ENCODE data around the gene CCL1. TPM values are rescaled to one million over a fixed set of nuclear protein-coding genes. Genes with fewer than 3 reads are reported as not detected.

CCL1 gene
- total and polyA plus RNA-seq, 2 experiments from 2014 or later: not detected

DNA sequence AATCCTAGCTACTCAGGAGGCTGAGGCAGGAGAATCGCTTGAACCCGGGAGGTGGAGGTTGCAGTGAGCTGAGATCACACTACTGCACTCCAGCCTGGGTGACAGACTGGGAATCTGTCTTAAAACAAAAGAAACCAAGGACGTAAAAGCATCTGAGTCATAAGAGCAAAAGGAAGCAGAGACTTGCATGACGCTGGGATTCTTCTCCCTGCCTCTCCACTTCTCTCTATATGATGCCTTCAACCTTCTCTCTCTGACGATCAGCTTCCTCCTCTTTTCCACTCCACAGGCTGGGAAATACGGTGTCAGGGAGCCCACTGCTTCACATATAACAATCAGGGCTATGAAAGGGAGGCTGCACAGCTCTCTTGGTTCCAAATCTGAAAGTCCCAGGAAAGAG, 43.2 kb upstream of the CCL1 start:
- Histone ChIP-seq H3K27me3 (peaks cover 17% of the 10 kb centered on the region), H3K36me3 (no peaks in the 10 kb centered on the region), H3K4me1 (ENCODE audit: low read depth) (no peaks in the 10 kb centered on the region), H3K9me3 (ENCODE audit: low read depth) (no peaks in the 10 kb centered on the region), H3K27ac (no peak overlapping the region), H3K4me3 (no peak overlapping the region)
- TF ChIP-seq, protein P1, sequence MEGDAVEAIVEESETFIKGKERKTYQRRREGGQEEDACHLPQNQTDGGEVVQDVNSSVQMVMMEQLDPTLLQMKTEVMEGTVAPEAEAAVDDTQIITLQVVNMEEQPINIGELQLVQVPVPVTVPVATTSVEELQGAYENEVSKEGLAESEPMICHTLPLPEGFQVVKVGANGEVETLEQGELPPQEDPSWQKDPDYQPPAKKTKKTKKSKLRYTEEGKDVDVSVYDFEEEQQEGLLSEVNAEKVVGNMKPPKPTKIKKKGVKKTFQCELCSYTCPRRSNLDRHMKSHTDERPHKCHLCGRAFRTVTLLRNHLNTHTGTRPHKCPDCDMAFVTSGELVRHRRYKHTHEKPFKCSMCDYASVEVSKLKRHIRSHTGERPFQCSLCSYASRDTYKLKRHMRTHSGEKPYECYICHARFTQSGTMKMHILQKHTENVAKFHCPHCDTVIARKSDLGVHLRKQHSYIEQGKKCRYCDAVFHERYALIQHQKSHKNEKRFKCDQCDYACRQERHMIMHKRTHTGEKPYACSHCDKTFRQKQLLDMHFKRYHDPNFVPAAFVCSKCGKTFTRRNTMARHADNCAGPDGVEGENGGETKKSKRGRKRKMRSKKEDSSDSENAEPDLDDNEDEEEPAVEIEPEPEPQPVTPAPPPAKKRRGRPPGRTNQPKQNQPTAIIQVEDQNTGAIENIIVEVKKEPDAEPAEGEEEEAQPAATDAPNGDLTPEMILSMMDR (IDR thresholded peaks at IDR 0.05; ENCODE audit: low read depth, low read length): no peak
- DNase-seq (ENCODE audit: low read depth in 1 of 2, low spot score in 1 of 2): no peak

DNA sequence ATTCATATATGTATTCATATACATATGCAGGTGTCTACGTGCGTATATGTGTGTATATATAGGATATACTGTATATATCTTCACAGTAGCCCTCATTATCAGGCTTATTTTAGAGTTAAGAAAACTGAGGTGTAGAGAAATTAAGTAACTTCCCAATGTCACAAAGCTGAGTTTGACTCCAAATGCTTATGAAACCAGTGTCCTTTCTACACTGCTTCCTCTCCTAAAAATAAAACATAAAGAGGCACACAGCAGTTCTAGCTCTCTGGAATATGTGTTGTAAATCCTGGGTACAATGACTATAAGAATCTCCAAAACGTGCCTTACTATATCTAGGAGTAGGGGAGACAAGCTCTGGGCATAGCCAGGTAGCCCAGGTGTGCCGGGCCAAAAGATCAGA, 40.0 kb upstream of the CCL1 start:
- TF ChIP-seq, protein P1 (IDR thresholded peaks at IDR 0.05; ENCODE audit: low read depth, low read length): no peak
- Histone ChIP-seq H3K4me1 (ENCODE audit: low read depth) (no peaks in the 10 kb centered on the region), H3K9me3 (ENCODE audit: low read depth) (no peaks in the 10 kb centered on the region), H3K36me3 (no peaks in the 10 kb centered on the region), H3K27me3 (no peaks in the 10 kb centered on the region), H3K27ac (no peak overlapping the region), H3K4me3 (no peak overlapping the region)
- no peak for DNase-seq (ENCODE audit: low read depth in 1 of 2, low spot score in 1 of 2)

DNA sequence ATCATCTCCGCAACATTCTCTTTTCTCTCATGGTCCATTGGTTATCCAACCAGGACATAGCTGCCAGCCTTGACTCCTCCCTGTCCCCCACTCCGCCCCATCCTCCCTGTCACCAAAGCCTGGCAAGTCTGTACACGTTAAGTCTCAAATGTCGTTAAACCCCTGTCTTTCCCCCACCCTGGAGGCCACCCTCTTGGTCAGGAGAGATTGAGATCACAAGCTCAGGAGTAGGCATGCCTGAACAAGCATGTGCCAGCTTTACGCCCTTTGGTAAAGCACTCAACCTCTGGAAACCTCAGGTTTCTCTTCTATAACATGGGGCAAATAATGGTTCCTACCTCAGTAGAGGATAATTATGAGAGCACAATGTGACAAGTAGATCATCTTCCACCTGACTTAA, 38.1 kb upstream of the CCL1 start:
- no peak for DNase-seq (ENCODE audit: low read depth in 1 of 2, low spot score in 1 of 2)
- no peaks in the 10 kb centered on the region for H3K9me3 ChIP-seq (ENCODE audit: low read depth)
- no peaks in the 10 kb centered on the region for H3K27me3 ChIP-seq

DNA sequence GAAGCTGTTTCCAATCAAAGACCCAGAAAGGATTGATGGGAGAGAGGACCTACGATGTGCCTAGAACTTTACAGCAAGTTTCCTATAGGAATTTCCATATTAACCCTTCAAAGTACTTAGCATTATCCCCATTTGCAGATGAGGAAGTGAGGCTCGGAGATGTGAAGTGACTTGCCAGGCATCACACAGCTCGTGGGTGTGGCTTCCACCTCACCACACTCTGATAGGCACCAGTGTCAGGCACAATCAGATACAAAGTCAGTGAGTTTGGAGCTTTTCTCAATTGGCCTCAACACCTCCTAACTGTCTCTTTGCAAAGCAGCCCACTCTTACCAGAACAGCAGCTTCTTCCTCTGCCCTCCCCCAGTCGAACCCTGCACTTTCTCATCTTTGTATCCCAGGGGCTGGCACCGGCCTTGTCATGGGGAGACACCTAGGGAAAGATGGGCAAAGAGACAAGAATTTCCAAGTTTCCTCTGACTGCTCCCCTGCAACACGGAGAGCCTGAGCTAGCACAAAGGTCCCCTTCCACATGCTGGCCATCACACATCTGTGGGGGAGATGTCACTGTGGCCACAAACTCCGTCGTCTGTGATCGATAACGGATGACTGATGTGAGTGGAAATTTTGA, 37.4 kb upstream of the CCL1 start:
- Histone ChIP-seq H3K4me1 (ENCODE audit: low read depth) (no peaks in the 10 kb centered on the region), H3K36me3 (no peaks in the 10 kb centered on the region), H3K27me3 (no peaks in the 10 kb centered on the region), H3K27ac (no peak overlapping the region), H3K4me3 (no peak overlapping the region), H3K9me3 (ENCODE audit: low read depth) (no peaks in the 10 kb centered on the region)
- TF ChIP-seq, protein P1 (IDR thresholded peaks at IDR 0.05; ENCODE audit: low read depth, low read length): no peak
- DNase-seq (ENCODE audit: low read depth in 1 of 2, low spot score in 1 of 2): no peak

More for the DNA sequence above, 38.1 kb upstream of the CCL1 start:
- H3K36me3 ChIP-seq: no peaks in the 10 kb centered on the region
- no peak overlapping the region for H3K4me3 ChIP-seq
- no peaks in the 10 kb centered on the region for H3K4me1 ChIP-seq (ENCODE audit: low read depth)
- TF ChIP-seq, protein P1 (IDR thresholded peaks at IDR 0.05; ENCODE audit: low read depth, low read length): no peak
- H3K27ac ChIP-seq: no peak overlapping the region

DNA sequence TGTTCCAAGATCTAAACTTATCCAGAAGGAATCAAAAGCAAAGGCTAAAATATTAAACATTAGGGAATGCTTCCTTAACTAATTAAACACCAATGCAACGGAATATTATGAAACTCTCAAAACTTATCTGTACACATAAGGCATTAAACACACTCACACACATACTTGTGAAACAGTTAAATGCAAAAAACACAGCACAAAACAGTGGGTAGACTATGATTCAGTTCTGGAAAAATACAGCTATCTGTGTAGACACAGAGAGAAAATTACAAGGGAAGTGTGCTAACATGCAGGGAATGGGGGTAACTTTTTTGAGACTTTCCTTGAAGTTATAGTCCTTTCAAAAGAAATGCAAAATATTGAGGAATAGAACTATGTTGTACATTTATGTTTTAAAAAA, 36.7 kb upstream of the CCL1 start:
- no peaks in the 10 kb centered on the region for H3K36me3 ChIP-seq
- H3K27ac ChIP-seq: no peak overlapping the region
- TF ChIP-seq, protein P1 (IDR thresholded peaks at IDR 0.05; ENCODE audit: low read depth, low read length): no peak
- no peak overlapping the region for H3K4me3 ChIP-seq
- DNase-seq (ENCODE audit: low read depth in 1 of 2, low spot score in 1 of 2): no peak
- no peaks in the 10 kb centered on the region for H3K27me3 ChIP-seq
- H3K4me1 ChIP-seq (ENCODE audit: low read depth): no peaks in the 10 kb centered on the region
- H3K9me3 ChIP-seq (ENCODE audit: low read depth): no peaks in the 10 kb centered on the region
